ENCODE measurements around the gene EEF1E1.
A peak's percentile ranks its signal among the peaks of the same experiment; 100 is the strongest.

Gene EEF1E1

DNA sequence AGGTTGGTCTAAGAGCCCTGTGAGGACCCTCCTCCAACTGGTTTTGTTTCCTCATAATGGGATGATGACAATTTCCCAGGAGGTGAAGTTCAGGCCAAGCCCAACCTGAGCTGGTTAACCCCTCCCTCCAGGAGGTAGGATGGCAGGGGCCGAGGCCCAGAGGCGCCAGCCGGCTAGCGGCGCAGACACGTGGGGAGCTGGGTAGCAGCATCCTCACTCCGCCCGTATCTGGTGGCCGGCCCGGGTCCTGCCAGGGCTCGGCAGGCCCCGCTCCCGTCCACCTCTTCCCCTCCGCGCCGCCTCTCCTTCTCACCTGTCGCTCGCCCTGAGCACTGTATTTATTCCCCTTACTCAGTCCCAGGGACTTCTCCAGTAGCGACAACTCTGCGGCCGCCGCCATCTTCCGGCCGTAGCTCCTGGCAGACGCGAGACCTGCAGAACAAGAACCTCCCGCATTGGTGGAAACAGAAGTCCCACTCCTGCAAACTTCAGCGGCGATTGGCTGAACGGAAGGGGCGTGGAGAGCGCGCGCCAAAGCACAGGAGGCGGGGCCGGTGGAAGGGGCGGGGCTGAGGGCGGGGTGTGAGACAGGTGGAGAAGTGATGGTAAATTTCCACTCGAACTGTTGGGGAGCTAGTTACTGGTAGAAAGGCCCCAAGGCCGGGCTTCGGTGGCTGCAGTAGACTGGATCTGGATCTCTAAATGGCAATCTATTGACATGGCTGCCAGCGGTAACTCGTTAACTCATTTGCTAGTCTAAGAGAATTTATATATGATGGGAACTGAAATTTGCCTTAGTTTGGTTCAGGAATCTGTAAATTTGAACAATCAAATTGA, at the start of gene EEF1E1:
EEF1E1 (minus strand) TSS at position 427 of the 837 bp plus-strand sequence; CDS start at position 400, 27 bp downstream.
- DNase-seq = peak; percentile 80

DNA sequence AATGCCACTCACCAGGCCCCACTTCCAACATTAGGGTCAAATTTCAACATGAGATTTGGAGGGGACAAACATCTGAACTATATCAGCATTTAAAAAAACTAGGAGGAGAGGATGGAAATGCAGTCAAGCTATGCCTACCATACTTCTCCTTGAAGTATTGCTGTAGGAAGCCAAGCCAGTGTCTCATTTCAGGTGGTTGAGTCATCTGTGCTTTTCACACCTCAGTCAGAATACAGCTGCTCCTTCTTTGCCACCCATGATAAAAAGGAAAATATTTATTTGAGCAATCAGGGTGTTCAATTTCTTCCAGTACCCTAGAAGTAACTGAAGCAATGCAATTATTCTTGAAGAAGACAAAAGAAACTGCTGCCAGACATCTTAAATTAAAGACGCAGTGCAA, 47.0 kb upstream of the EEF1E1 start:
- DNase-seq = no peak

- DNase-seq = no peak
Observed at GRCh38 chr6:8143945-8144344, 41.6 kb upstream of the EEF1E1 start.

- no peak for DNase-seq
Observed at GRCh38 chr6:8139451-8139850, 37.1 kb upstream of the EEF1E1 start.

DNA sequence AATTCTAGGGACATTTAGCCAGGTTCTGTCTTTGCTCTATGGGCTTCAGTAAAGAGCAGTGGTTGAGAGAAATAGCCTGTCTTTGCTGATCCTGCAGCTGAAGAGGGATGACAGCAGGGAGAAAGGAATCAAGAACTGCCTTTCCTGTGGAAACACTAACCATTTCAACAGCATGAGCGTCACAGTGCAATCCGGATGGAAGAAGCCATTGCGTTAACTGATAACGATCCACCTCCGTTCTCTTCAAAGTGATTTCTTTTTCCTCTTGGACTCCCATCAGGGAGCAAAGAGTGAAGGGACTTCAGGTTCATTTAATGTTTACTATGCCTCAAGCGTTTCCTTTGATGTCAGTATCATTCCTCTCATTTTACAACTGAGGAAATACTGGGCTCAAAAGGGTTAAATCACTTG, 35.2 kb upstream of the EEF1E1 start:
- no peak for DNase-seq

DNA sequence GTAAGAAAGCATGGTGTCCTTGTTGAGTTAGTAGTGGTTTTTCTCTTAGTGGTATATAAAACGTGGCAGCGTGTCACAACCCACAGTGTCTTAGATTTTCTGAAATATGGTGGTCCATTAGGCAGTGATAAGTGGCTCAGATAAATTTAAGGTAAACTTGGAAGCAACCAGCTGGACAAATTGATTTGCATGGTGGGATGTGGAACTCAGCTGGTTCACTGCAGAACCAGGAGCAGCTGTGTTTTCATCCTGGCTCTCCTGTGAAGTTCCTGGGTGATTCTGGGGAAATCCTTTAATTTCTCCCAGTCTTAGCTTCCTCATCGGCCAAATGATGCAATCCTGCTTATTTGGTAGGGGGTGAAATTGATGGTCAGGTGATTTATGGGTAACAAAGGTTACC, 32.9 kb upstream of the EEF1E1 start:
- DNase-seq = no peak

GRCh38 chr6:8132130-8132529, 29.8 kb upstream of the EEF1E1 start:
- DNase-seq = no peak

- no peak for DNase-seq
Observed at GRCh38 chr6:8131265-8131897, 29.0 kb upstream of the EEF1E1 start.

- no peak for DNase-seq
Observed at GRCh38 chr6:8130399-8130798, 28.1 kb upstream of the EEF1E1 start.

GRCh38 chr6:8123236-8123635, 20.9 kb upstream of the EEF1E1 start:
- no peak for DNase-seq

DNA sequence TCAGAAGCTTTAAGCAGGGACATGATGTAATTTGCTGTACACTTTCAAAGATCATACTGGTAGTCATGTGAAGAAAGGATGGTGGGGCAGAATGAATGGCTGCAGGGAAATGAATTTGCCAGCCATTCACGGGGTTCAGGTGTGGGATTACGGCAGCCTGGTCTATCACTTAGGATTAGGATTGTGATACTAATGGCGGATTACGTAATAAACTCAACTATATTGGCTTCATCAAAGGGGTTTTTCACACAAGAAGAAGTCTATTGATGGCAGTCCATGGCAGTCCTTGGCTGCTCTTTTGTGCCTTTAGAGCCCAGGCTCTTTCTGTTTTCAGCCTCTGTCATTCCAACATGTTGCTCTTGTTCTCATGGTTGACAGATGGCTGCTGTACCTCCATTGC, 12.6 kb upstream of the EEF1E1 start:
- DNase-seq = no peak

- no peak for DNase-seq
Observed at GRCh38 chr6:8113131-8113654, 10.8 kb upstream of the EEF1E1 start.

DNA sequence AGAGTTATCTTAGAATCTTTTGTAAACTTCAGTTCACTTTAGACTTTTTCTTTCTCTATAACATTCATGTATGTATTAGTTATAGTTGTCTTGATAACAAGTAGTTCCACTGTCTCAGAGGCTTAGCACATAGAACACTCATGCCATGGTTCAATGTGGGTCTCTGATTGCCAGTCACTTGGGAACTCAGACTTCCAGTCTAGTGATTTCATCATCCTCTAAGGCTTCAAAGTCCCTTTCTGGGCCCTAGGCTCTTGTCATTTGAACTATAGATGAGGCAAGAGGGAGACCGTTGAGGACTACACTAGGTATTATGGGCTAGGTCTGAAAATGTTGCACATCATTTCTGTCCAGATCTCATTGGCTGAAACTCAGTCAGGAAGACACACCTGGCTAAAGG, 8.4 kb upstream of the EEF1E1 start:
- no peak for DNase-seq

- no peak for DNase-seq
Observed at GRCh38 chr6:8110117-8110721, 7.9 kb upstream of the EEF1E1 start.

- DNase-seq = no peak
Observed at GRCh38 chr6:8108759-8109539, 6.6 kb upstream of the EEF1E1 start.

DNA sequence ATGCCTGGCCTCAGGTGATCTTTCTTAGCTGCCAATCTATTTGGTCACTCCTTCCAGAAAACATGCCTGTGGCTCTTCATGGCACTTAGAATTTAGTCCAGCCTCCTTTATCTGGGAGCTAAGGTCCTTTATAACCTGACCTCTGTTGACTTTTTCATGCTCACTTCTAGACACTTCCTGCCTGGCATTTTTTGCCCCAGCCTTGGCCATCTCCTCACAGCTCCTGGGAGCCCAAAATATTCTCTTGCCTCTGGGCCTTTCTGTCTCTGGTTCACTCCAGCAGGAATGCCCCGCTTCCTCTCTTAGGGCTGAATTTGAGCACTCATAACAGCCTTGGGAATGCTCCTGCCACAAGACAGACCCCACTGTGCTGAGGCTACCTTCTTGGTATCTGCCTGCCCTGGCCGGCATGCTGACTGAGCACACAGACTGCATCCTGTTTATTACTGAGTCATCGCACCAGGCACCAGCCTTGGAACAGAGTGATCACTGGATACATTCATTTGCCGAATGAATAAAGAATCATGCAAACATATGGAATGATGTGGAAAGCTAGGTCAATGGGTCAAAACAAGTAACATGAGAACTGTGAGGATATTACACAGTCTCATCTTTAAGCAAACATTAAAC, 5.8 kb upstream of the EEF1E1 start:
- no peak for DNase-seq

GRCh38 chr6:8105791-8106190, 3.4 kb upstream of the EEF1E1 start:
- no peak for DNase-seq

DNA sequence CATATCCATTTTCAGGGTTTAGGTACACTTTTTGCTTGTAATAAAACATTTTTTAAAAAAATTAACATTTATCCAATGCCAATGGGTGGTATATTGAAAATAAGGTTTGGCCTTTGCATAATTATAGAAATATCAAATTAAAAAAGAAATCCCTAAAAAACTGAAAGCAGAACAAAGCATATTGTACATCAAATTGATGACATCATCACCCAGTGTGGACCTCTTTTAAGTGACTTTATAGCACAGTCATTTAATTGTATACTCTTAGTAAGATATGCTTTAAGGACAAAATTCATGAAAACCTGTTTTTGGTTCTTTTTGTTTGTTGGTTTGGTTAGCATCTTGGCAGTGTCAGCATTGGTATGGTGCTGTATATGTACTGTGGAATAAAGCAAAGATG, 1.4 kb upstream of the EEF1E1 start:
- no peak for DNase-seq

GRCh38 chr6:8100159-8100854, 2.0 kb downstream of the EEF1E1 start:
- DNase-seq = no peak

GRCh38 chr6:8090650-8091049, 11.7 kb downstream of the EEF1E1 start:
- DNase-seq = no peak

- no peak for DNase-seq
Observed at GRCh38 chr6:8088886-8089285, 13.5 kb downstream of the EEF1E1 start.
